ENCODE measurements around the gene GABRB3.

Gene GABRB3

GRCh38 chr15:26639966-26640365 lies 132.9 kb downstream of the GABRB3 start:
- H3K36me3 Mint-ChIP-seq (ENCODE audit: low read depth): no peaks in the 10 kb centered on the region
- no peaks in the 10 kb centered on the region for H3K27me3 Mint-ChIP-seq
- H3K27ac Mint-ChIP-seq: no peak overlapping the region
- H3K4me1 Mint-ChIP-seq (ENCODE audit: low read depth): no peaks in the 10 kb centered on the region
- no peak overlapping the region for H3K4me3 Mint-ChIP-seq
- peaks cover 30% of the 10 kb centered on the region for H3K9me3 Mint-ChIP-seq

DNA sequence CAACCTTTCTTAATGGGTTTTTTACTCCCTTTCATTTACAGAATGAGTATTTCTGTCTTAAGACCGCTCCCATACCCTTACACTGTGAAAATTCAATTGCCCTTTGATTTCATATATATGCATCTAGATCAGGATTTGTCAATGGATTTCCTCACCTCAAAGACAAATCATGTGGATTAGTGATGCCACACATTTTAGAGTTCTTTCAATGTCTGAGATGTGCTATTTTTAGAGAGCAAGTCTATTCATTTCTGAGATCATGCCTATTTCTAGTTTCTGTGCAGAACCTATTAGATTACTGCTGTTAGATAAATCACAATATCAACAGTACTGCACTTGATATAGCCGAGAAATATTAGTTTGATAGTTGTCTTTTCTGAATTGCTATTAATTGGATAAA lies 137.3 kb downstream of the GABRB3 start:
- Mint-ChIP-seq H3K4me1 (ENCODE audit: low read depth) (no peaks in the 10 kb centered on the region), H3K27ac (no peak overlapping the region), H3K27me3 (no peaks in the 10 kb centered on the region), H3K9me3 (peaks cover 20% of the 10 kb centered on the region), H3K4me3 (no peak overlapping the region), H3K36me3 (ENCODE audit: low read depth) (no peaks in the 10 kb centered on the region)

DNA sequence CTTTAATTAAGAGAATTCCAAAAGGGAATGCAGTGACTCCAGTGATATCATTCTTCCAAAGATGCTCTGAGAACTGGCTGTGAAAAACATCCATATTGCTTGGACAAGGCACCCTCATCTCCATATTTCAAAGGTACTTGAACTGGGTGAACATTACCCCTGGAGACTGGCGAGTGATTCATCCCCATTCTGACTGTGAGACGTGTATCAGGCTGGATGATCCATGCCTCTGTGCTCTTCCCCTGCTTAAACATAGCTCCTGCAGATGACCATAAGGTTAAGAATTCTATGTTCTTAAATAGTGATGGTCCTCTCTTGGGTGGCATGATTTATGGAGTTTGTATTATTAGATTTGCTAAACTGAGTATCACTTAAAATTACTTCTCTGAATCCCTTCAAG lies 137.8 kb downstream of the GABRB3 start:
- Mint-ChIP-seq H3K4me3 (no peak overlapping the region), H3K9me3 (peaks cover 20% of the 10 kb centered on the region), H3K4me1 (ENCODE audit: low read depth) (no peaks in the 10 kb centered on the region)

GRCh38 chr15:26634319-26634718 lies 138.5 kb downstream of the GABRB3 start:
- no peaks in the 10 kb centered on the region for H3K36me3 Mint-ChIP-seq (ENCODE audit: low read depth)
- peaks cover 16% of the 10 kb centered on the region for H3K9me3 Mint-ChIP-seq
- H3K4me1 Mint-ChIP-seq (ENCODE audit: low read depth): no peaks in the 10 kb centered on the region
- no peak overlapping the region for H3K27ac Mint-ChIP-seq
- no peak overlapping the region for H3K4me3 Mint-ChIP-seq
- H3K27me3 Mint-ChIP-seq: no peaks in the 10 kb centered on the region

More for the DNA sequence above, 137.8 kb downstream of the GABRB3 start:
- no peak overlapping the region for H3K27ac Mint-ChIP-seq
- H3K36me3 Mint-ChIP-seq (ENCODE audit: low read depth): no peaks in the 10 kb centered on the region
- no peaks in the 10 kb centered on the region for H3K27me3 Mint-ChIP-seq

DNA sequence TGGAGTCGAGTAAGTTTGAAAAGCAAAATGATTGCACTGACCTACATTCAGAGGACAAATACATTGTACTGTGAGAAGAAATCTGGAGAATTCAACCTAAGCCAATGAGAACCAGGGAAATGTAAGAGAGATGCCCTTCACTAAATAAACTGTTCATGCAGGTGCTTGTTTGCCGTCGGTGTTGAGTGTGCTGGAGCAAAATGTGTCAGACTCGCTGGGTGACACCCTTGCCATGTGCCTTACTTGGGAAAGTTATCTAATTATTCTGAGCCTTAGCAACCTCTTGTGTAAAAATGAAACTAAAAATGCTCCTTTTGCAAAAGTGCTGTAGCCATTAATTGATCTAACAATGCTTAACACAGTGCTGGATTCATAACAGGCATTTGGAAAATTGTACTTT lies 140.4 kb downstream of the GABRB3 start:
- H3K27ac Mint-ChIP-seq: no peak overlapping the region
- H3K27me3 Mint-ChIP-seq: no peaks in the 10 kb centered on the region
- peaks cover 10% of the 10 kb centered on the region for H3K9me3 Mint-ChIP-seq
- H3K4me3 Mint-ChIP-seq: no peak overlapping the region
- H3K36me3 Mint-ChIP-seq (ENCODE audit: low read depth): no peaks in the 10 kb centered on the region
- no peaks in the 10 kb centered on the region for H3K4me1 Mint-ChIP-seq (ENCODE audit: low read depth)

GRCh38 chr15:26631894-26632293 lies 141.0 kb downstream of the GABRB3 start:
- peaks cover 12% of the 10 kb centered on the region for H3K9me3 Mint-ChIP-seq
- H3K27ac Mint-ChIP-seq: no peak overlapping the region
- H3K27me3 Mint-ChIP-seq: no peaks in the 10 kb centered on the region
- no peak overlapping the region for H3K4me3 Mint-ChIP-seq
- H3K36me3 Mint-ChIP-seq (ENCODE audit: low read depth): no peaks in the 10 kb centered on the region
- no peaks in the 10 kb centered on the region for H3K4me1 Mint-ChIP-seq (ENCODE audit: low read depth)

DNA sequence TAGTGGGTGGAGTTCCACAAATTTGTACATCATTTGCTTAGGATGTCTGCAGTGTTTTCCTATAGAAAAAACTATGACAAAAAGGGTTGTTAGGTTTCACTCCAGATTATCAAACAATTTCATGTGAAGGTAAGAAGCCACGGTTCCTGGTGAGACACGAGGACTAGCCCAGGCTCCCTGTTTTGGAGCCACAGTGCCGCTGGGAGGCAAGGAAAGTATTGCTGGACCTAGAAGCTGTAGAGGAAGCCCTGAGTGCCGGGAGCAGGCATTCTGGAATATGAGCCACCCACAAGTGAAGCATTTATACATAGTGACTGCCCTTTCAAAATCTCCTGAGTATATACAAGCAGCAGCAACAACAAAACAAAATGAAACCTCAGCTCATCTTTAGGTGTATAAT lies 142.0 kb downstream of the GABRB3 start:
- Mint-ChIP-seq H3K36me3 (ENCODE audit: low read depth) (no peaks in the 10 kb centered on the region), H3K27ac (no peak overlapping the region), H3K4me3 (no peak overlapping the region), H3K27me3 (no peaks in the 10 kb centered on the region), H3K4me1 (ENCODE audit: low read depth) (no peaks in the 10 kb centered on the region), H3K9me3 (peaks cover 6% of the 10 kb centered on the region)

GRCh38 chr15:26628879-26629529 lies 143.9 kb downstream of the GABRB3 start:
- Mint-ChIP-seq H3K36me3 (ENCODE audit: low read depth) (no peaks in the 10 kb centered on the region), H3K4me3 (no peak overlapping the region), H3K9me3 (peaks cover 6% of the 10 kb centered on the region)

DNA sequence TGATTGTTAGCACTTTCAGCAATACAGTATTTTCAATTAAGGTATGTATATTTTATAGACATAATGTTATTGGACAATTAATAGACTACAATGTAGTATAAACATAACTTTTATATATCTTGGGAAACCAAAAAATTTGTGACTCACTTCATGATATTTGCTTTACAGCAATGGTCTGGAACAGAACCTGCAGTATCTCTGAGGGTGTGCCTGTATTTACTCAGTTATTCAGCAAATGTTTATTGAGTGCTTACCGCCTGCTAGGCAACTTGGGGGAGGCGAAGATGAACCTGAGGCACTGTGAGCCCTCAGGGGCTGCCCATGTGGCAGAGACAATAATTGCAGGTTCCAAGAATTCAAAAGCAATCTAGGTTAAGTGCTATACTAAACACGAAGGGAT lies 144.8 kb downstream of the GABRB3 start:
- H3K27ac Mint-ChIP-seq: no peak overlapping the region
- no peaks in the 10 kb centered on the region for H3K4me1 Mint-ChIP-seq (ENCODE audit: low read depth)
- H3K27me3 Mint-ChIP-seq: no peaks in the 10 kb centered on the region
- H3K9me3 Mint-ChIP-seq: peaks cover 6% of the 10 kb centered on the region
- H3K4me3 Mint-ChIP-seq: no peak overlapping the region
- H3K36me3 Mint-ChIP-seq (ENCODE audit: low read depth): no peaks in the 10 kb centered on the region

More at GRCh38 chr15:26628879-26629529, 143.9 kb downstream of the GABRB3 start:
- no peaks in the 10 kb centered on the region for H3K27me3 Mint-ChIP-seq
- no peaks in the 10 kb centered on the region for H3K4me1 Mint-ChIP-seq (ENCODE audit: low read depth)
- H3K27ac Mint-ChIP-seq: no peak overlapping the region

DNA sequence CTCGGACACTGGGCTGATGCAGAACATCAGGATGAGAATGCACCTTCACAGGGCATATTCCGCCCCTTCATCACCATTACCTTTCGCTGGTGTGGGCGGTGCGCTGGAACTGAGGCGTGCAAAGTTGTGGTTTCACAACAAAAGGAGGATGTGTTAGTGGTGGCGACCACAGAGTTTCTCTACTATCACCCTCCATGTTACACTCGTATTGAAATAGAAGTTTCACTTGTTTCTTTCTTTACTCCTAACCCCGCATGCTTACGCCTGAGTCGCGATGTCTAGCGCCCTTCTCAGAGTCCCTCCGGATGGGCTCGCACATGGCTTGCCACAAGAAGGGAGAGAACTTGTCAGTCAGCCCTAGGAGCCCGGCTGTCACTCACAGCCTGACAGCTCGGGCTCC lies 148.7 kb downstream of the GABRB3 start:
- Mint-ChIP-seq H3K27me3 (no peaks in the 10 kb centered on the region), H3K36me3 (ENCODE audit: low read depth) (no peaks in the 10 kb centered on the region), H3K9me3 (peaks cover 16% of the 10 kb centered on the region), H3K27ac (no peak overlapping the region), H3K4me3 (no peak overlapping the region), H3K4me1 (ENCODE audit: low read depth) (no peaks in the 10 kb centered on the region)

DNA sequence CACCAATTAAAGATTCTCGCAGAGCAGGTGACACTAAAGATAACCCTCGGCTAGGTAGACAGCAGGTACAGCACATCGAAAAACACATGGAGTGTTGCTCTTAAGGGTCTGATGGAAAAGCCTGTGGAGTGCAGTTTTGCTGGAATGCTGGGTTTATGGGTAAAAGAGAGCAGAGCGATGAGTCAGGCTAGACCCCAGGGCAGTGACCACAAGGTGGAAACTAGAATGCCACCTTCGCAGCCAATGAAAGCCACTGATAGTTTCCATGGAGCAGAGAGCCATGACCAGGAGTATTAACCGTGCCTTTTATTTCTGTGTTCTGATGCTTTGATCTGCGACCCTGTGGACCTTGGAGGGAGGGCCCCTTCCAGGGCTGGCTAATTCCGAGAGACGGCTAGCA lies 149.8 kb downstream of the GABRB3 start:
- no peaks in the 10 kb centered on the region for H3K4me1 Mint-ChIP-seq (ENCODE audit: low read depth)

GRCh38 chr15:26621816-26622215 lies 151.1 kb downstream of the GABRB3 start:
- Mint-ChIP-seq H3K4me1 (ENCODE audit: low read depth) (no peaks in the 10 kb centered on the region), H3K36me3 (ENCODE audit: low read depth) (no peaks in the 10 kb centered on the region)

More for the DNA sequence above, 149.8 kb downstream of the GABRB3 start:
- Mint-ChIP-seq H3K9me3 (peaks cover 16% of the 10 kb centered on the region), H3K27ac (no peak overlapping the region), H3K4me3 (no peak overlapping the region), H3K36me3 (ENCODE audit: low read depth) (no peaks in the 10 kb centered on the region), H3K27me3 (no peaks in the 10 kb centered on the region)

DNA sequence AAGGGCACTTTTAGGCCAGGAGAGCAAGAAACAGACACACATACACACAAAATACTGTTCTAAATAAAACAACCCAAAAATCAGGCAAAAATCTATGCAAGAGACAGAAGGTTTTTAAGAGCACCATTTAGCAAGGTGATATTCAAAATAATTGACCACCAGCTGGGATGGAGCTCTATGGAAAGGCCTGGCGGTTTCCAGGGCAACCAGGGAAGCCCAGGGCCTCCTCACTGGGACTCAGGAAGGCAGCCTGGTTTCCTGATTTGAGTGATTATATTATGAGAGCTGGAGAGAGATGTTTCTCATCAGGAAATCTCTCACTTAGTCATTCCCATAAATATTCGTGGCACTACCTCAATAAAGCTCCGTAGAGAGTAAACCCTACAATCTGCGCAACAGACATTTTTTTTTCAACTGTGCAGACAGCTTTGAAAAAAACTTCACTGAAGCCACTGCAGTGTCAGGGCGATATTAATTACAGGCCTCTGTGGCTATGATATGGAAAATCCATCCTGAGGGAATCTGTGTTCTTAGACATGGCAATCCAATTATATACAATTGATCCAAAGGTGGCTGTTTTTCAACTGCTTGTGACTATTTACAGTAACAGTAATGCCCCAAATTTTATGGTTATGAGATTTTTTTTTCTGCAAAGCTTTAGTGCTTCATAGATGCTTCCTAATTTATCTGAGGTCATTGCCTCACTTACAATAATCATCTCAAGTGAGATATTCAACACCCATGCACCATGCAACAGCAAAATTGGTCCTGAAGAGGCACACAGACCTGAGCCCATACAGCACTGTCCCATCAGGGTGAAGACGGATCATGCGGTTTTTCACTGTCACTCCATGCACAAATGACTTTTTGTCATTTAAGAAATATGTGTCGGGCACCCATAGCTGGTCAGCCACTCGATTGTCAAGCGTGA lies 152.1 kb downstream of the GABRB3 start:
- Mint-ChIP-seq H3K36me3 (ENCODE audit: low read depth) (no peaks in the 10 kb centered on the region), H3K27ac (no peak overlapping the region), H3K4me3 (no peak overlapping the region), H3K9me3 (peaks cover 11% of the 10 kb centered on the region), H3K4me1 (ENCODE audit: low read depth) (no peaks in the 10 kb centered on the region), H3K27me3 (no peaks in the 10 kb centered on the region)

More at GRCh38 chr15:26621816-26622215, 151.1 kb downstream of the GABRB3 start:
- H3K27me3 Mint-ChIP-seq: no peaks in the 10 kb centered on the region
- H3K9me3 Mint-ChIP-seq: peaks cover 11% of the 10 kb centered on the region
- no peak overlapping the region for H3K27ac Mint-ChIP-seq
- no peak overlapping the region for H3K4me3 Mint-ChIP-seq

DNA sequence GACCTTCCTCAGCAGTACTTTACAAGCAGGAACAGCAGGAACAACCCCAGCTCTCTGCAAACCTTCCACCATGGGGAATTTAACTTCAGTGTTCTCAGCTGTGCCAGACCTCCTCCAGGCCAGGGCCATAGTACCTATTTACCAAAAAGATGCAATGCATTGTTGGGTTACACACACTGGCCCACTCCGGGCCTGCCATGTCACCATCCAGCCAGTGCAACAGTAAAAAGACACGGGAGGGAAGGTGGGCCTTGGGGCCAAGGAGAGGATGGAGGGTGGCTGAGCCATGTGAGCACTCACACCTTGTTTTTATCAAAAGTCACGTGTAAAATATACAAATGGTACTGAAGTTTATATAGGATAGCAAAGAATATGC lies 157.0 kb downstream of the GABRB3 start:
- H3K36me3 Mint-ChIP-seq (ENCODE audit: low read depth): no peaks in the 10 kb centered on the region
- H3K27me3 Mint-ChIP-seq: no peaks in the 10 kb centered on the region
- peaks cover 15% of the 10 kb centered on the region for H3K9me3 Mint-ChIP-seq
- H3K27ac Mint-ChIP-seq: no peak overlapping the region
- H3K4me3 Mint-ChIP-seq: no peak overlapping the region
- H3K4me1 Mint-ChIP-seq (ENCODE audit: low read depth): no peaks in the 10 kb centered on the region

- no peaks in the 10 kb centered on the region for H3K27me3 Mint-ChIP-seq
- H3K4me1 Mint-ChIP-seq (ENCODE audit: low read depth): no peaks in the 10 kb centered on the region
- H3K36me3 Mint-ChIP-seq (ENCODE audit: low read depth): no peaks in the 10 kb centered on the region
- H3K27ac Mint-ChIP-seq: no peak overlapping the region
- no peak overlapping the region for H3K4me3 Mint-ChIP-seq
- H3K9me3 Mint-ChIP-seq: peaks cover 13% of the 10 kb centered on the region
Measured at GRCh38 chr15:26615188-26615926, 157.5 kb downstream of the GABRB3 start.

Data from stimulated activated naive CD8-positive, alpha-beta T cell treated with anti-CD3 and anti-CD28 coated beads, Interleukin-15, Interleukin-2, amounts not matched to agents 100 ng/mL and 50 ng/mL, for 24 hours (primary cell).